DMS79 (cell line): ENCODE data around the gene FOXP3.
"Not testable (repeated sequence)": the region's sequence is repeated elsewhere in the genome, so short reads cannot be mapped to it uniquely, and the experiment has no call there.

Experiments used
- DNase-seq: peaks from one replicate; lab custom pipeline; 2025; lab: John Stamatoyannopoulos, UW

FOXP3 gene, protein sequence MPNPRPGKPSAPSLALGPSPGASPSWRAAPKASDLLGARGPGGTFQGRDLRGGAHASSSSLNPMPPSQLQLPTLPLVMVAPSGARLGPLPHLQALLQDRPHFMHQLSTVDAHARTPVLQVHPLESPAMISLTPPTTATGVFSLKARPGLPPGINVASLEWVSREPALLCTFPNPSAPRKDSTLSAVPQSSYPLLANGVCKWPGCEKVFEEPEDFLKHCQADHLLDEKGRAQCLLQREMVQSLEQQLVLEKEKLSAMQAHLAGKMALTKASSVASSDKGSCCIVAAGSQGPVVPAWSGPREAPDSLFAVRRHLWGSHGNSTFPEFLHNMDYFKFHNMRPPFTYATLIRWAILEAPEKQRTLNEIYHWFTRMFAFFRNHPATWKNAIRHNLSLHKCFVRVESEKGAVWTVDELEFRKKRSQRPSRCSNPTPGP

DNA sequence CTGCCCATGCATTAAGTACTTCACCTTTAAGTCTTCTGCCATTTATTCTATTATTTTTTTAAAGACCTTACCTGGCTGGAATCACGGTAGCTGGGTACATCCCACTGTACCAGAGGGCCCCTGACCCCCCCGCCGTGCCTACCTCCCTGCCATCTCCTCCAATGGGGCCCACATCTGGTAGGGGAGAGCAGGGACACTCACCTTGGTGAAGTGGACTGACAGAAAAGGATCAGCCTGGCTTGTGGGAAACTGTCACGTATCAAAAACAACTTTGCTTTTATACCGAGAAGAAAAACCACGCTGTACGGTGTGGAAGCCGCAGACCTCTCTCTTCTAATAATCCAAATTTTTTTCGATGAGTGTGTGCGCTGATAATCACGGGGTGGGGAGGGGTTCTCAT lies at the start of gene FOXP3:
Gene FOXP3, minus strand, starts transcription at position 251 of the 400 bp plus-strand sequence. CDS start 6,205 bp downstream, outside the sequence.
- no peak for DNase-seq

DNA sequence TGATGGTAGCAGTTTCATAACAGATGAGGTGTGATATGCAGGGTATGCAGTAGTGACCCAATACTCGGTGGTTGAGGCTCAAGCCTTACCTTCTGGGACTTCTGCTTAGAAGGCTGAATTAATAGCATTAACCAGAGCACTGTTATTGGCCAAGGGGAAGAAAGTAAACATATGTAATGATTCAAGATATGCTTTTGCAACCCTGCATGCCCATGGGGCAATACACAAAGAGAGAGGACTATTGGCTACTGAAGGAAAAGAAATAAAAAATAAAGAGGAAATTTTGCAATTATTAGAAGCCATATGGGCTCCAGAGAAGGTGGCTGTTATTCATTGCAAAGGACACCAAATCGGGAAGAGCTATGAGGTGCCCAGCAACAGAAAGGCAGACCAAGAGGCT lies 47.7 kb upstream of the FOXP3 start:
- no peak for DNase-seq

- DNase-seq = no peak
Observed at GRCh38 chrX:49310371-49310770, 45.9 kb upstream of the FOXP3 start.

DNA sequence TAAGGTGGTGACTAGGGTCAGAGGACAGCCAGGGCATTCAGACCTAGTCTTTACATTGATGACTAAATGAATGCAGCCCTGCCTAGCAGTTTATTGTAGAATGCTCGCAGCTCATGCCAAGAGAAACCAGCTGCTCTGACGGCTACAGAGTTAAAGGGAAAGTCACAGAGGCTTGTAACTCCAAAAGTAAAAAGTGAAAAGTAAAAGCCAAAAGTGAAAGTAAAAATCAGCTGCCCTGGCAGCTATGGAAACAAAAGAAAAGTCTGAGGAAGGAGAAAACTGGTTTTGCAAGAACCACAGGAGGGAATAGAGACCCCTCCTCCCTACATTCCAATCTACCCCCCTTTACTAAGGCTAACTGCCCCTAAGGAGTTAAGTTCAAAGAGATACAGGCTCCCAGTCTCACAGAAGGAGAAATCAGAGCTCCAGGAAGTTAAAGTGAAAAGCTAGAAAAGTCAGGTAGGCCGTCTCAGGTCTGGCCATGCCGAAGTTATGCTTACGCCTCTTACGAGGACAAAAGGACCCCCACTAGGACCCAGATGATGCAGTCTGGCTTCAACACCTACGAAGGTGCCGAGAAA lies 45.0 kb upstream of the FOXP3 start:
- DNase-seq = no peak

DNA sequence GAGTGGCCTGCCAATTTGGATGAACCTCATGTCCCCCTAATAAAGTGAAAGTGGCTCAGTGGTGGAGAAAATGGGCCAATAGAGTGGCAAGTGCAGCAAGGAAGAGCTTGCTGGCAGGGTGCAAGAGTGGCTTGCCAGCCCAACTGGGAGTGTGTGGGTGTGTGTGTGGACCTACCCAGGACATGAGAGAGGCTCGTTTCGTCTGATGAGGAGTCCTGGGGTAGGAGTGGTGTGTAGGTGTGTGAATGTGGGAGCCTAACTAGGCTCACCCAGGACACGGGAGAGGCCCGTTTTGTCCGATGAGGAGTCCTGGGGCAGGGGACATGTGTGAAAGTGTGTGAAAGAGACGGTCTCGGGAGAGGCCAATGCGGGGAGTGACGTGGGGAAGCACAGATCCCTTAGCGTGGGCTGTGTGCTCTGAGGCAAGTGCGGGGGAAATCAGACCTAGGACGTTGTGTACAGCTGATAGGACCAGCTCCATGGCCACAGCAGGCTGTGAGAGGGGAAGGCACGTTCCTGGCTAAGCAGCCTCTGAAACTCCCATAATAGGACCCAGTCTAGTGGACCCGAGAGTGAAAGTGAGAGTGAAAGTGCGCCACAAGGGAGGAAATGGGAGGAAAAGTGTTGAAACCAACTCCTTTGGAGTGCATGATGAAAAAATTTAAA lies 44.2 kb upstream of the FOXP3 start:
- no peak for DNase-seq

DNA sequence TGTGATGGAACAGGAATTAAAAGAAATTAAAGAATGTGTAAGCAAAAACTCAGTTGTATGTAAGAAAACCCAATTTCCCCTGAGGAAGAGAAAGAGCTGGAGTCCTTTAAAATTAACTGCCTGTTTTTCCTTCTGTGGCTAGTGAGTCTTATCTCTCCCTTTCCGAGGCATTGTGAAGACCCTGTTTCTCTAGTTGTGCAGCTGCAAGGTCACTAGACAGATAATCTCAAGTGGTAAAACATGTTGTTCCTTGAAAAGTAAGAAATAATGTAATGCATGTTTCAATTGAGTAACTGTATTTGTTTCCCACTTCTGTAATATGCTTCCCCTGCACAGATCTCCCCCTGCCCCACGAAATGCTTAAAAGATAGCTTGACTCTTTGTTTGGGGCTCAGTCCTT lies 43.3 kb upstream of the FOXP3 start:
- not testable (repeated sequence) for DNase-seq

- DNase-seq = no peak
Observed at GRCh38 chrX:49303346-49303745, 38.8 kb upstream of the FOXP3 start, which contains the start of gene GAGE10. TSS of gene GAGE10 (plus strand) at chrX:49303646. CDS start at chrX:49304860, 1,214 bp downstream.

- DNase-seq = no peak
Observed at GRCh38 chrX:49300703-49301102, 36.2 kb upstream of the FOXP3 start.

DNA sequence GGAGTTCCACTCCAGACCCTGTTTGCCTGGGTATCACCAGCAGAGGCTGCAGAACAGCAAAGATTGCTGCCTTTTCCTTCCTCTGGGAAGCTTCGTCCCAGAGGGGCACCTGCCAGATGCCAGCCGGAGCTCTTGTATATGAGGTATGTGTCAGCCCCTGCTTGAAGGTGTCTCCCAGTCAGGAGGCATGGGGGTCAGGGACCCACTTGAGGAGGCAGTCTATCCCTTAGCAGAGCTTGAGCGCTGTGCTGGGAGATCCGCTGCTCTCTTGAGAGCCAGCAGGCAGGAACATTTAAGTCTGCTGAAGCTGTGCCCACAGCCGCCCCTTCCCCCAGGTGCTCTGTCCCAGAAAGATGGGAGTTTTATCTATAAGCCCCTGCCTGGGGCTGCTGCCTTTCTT lies 34.8 kb upstream of the FOXP3 start:
- not testable (repeated sequence) for DNase-seq

GRCh38 chrX:49292400-49293362 lies 28.2 kb upstream of the FOXP3 start:
- no peak for DNase-seq

DNA sequence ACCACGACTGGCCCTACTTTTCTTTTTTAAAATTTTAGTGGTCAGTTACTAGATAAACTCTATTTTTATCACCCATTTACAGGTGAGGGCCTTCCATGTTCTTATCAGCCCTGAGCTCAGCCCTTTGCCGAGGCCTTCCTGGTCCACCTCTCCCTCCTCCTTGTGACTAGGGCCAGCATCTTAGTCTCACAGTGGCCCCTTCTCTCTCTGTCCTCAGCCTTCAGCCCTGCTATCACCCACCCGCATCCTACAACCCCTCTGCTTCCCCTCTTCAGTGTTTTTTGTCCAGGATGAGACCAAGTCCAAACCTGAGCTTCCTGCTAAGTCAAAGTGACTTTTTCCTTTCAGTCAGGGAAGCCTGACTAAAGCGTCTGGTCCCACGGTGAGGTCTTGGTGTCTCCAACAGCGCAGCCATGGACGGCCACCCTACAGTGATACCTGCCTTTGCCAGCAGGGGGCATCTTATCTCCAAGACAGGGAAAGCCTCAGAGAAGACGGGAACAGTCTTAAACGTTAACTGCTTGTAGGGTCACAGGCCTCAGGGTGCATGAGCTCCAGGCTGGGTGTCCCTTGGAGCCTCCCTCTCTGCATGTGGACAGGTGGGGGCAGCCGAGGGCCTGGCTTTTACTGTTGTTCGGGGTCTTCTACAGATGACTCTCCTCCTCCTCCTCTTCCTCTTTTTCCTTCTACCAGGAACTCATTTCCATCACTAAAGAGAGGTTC lies 27.3 kb upstream of the FOXP3 start:
- no peak for DNase-seq

GRCh38 chrX:49290215-49290614 lies 25.7 kb upstream of the FOXP3 start:
- no peak for DNase-seq

DNA sequence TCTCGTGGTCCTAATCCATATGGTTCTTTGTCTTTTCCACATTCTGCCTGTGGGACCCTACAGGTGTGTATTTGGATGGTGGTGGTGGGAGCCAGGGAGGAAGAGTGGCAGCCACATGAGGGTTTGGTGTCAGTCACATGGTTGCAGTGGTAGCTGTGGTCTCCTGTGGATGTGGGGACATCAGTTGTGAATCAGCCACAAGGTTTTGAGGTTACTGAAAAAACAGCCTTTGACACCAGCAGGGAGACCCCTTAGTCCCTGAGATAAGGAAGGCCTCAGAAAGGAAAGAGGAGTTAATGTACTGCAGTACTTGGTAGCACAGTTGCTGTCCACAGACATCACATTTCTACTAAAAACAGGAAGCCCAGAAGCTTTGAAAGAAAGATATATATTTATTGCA lies 23.2 kb upstream of the FOXP3 start:
- no peak for DNase-seq

- no peak for DNase-seq
Observed at GRCh38 chrX:49286581-49286980, 22.1 kb upstream of the FOXP3 start.

DNA sequence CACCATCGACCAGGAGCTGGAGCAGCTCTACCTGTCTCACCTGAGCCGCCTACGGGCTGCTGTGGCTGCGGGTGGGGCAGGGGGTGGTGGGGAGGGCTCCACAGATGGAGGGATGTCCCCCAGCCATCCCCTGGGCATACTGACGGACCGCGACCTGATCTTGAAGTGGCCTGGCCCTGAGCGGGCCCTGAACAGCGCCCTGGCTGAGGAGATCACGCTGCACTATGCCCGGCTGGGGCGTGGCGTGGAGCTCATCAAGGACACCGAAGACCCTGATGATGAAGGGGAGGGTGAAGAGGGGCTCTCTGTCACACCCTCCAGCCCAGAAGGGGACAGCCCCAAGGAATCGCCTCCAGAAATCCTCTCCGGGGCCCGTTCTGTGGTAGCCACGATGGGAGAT lies 21.6 kb upstream of the FOXP3 start:
- DNase-seq = no peak

DNA sequence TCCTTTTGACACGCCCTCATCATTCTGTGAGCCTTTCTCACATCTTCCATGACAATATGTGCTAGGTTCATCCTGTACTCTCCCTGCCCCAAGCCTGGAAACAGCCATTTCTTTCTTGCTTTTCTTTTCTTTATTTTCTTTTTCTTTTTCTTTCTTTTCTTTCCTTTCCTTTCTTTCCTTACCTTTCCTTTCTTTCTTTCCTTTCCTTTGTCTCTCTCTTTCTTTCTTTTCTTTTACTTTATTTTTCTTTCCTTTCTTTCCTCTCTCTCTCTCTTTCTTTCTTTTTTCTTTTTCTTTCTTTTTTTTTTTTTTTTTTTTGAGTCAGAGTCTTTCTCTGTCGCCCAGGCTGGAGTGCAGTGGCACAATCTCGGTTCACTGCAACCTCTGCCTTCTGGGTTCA lies 19.7 kb upstream of the FOXP3 start:
- no peak for DNase-seq

DNA sequence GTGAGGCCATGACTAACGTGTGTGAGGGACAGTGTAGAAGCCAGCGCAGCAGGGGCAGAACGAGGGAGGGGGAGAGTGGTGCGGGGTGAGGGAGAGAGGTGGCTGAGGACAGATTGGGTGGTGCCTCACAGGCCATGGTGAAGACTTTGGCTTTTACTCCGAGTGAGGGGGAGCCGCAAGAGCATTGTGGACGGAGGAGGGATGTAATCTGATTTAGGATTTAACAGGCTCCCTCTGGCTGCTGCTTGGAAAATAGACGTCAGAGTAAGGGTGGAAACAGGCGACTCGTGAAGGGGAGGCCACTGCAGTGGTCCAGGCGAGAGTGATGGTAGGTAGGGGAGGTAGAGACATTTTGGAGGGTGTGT lies 18.1 kb upstream of the FOXP3 start:
- DNase-seq = no peak

DNA sequence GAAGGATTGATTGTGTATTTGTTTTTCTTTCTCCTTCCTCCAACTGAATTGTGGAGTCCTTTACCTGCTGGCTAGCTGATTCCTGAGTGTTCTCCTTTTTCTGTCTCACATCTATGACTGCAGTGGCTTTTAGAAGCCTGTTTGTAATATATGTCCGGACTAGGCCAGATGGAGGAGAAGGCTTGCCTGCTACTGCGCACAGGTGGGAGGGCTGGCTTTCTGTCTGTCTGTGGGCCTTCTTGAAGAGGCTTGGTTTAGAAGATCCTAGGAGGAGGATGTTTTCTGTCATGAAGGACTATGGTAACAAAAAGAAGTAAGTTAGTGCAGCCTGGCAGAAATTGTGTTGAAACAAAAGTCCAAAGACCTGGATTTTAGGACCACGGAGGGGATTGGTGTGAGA lies 13.6 kb upstream of the FOXP3 start:
- DNase-seq = no peak

DNA sequence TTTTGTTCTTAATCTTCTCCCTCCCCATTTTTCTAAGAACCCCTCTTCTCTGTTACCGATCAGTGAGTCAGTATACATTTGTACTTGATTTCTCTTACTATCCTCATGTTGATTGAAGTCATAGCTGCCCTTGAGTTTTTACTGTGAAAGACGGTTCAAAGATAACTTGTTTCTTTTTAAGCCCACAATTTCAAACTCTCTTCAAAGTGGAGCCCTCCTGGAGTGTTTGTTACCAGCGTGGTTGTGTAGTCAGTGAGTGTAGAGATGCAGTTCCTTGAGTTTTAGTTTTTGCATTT lies 13.0 kb upstream of the FOXP3 start:
- no peak for DNase-seq

DNA sequence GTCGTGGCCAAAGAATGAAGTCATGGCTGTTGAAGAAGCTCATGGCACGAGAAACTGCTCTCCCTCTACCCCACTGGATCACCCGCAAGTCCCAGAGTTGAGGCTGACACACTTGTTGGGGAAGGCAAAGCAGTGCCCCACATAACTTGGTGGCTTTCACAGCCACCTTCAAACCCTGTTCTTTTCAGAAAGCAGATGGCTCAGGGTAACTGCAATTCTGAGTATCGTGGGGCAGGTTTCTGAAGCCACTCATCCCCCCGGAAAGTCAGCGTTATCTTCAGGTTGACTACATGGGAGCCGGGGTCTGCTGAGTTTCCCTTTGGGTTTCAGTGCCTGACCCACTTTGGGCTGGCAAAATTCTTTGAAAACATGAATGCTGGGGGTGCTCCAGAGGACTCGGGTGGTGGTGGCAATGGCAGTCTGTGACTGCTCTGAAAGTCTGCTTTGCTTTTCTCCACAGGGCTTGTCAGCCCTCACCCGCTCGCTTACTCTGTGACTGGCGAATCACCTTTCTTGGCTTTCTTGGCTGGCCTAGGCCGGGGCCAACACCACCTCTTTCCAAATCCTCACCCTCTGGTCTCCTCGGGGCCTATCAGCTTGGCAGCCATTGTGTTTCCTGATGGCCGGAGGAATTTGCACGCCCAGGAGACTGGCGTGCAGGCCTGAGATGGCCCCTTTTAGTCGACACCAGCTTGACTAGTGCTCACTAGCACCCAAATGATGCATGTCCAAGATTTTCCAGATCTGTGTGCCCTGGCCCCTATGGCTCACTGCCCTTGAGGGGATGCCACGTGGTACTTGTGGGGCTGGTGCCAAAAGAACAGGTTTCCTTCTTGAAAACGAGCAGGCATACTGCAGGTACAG lies 12.4 kb upstream of the FOXP3 start:
- DNase-seq = peak; percentile 49

DNA sequence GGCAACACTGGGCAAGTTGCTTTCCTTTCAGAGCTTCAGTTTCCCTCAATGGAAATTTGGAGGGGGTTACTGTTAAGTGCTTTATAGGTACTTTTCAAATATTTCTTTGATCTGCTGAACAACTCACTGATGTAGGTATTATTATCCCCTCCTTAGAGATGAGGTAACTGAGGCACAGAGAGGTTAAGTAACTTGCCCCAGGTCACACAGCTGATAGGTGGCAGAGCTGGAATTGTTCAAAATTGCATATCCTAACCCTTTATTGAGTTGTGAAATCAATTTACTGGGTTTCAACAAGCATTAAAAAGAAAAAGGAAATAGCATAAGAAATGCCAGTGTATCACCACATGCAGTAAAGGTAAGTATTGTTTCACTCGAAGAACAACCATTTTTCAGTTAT lies 11.7 kb upstream of the FOXP3 start:
- no peak for DNase-seq
